Tibial nerve (tissue), 4 donors: ENCODE measurements around the gene THSD4.

Experiments
- EP300 ChIP-seq, 2 donors: sonication (generic); formaldehyde crosslinking; IDR thresholded peaks; one replicate each; pipeline ENCODE4 v1.6.1; 2017; ENCODE audit warnings: antibody characterized with exemption in 2 of 2, mild to moderate bottlenecking in 1 of 2
- POLR2A ChIP-seq, 2 donors: fragments of 450-650 bp; IDR thresholded peaks; one replicate each; pipeline ENCODE4 v1.6.1; 2017; ENCODE audit warnings: antibody characterized with exemption in 2 of 2, mild to moderate bottlenecking in 2 of 2, moderate library complexity in 2 of 2
- TF ChIP-seq, protein P1 (sequence below), 5 experiments: fragments of 200-600 bp in 3 of 5; fragments of 450-650 bp in 2 of 5; sonication (generic) in 3 of 5; IDR thresholded peaks; one replicate each; pipeline ENCODE4 v1.5.1; 2016 to 2019; ENCODE audit warnings: antibody characterized with exemption in 5 of 5, mild to moderate bottlenecking in 3 of 5, moderate library complexity in 2 of 5

DNA sequence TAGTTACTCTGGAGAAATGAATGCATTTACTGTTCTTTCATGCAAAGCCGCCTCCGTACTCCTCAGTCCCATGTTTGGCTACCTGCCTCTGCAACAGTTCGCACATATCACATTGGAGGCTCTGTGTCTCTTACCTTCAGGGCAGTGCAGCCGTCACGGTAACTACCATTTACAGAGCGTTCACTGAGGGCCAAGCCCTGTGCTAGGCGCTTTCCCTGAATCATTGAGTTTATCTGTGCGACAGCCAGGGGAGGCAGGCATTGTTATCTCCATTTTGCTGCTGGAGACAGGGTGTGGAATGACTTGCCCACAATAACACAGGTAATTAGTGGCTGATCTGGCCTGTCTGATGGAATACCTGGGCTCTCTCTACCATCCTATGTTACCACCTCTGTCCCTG, 115.0 kb downstream of the THSD4 start:
- TF ChIP-seq, protein P1, sequence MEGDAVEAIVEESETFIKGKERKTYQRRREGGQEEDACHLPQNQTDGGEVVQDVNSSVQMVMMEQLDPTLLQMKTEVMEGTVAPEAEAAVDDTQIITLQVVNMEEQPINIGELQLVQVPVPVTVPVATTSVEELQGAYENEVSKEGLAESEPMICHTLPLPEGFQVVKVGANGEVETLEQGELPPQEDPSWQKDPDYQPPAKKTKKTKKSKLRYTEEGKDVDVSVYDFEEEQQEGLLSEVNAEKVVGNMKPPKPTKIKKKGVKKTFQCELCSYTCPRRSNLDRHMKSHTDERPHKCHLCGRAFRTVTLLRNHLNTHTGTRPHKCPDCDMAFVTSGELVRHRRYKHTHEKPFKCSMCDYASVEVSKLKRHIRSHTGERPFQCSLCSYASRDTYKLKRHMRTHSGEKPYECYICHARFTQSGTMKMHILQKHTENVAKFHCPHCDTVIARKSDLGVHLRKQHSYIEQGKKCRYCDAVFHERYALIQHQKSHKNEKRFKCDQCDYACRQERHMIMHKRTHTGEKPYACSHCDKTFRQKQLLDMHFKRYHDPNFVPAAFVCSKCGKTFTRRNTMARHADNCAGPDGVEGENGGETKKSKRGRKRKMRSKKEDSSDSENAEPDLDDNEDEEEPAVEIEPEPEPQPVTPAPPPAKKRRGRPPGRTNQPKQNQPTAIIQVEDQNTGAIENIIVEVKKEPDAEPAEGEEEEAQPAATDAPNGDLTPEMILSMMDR (IDR thresholded peaks at IDR 0.05), result no peak
- no peak for TF ChIP-seq POLR2A (IDR thresholded peaks at IDR 0.05)
- TF ChIP-seq EP300 (IDR thresholded peaks at IDR 0.05), result no peak
